GM18502 (cell line): ENCODE measurements around the gene TMED7.
A peak's percentile ranks its signal among the peaks of the same experiment; 100 is the strongest.

ENCODE experiments used
- ATAC-seq: cut with Tn5 transposase; IDR thresholded peaks from one replicate; pipeline ENCODE4 v1.9.1; 2021; ENCODE audit warnings: mild to moderate bottlenecking; ENCODE audit not compliant: unreplicated experiment, poor library complexity

Gene TMED7

DNA sequence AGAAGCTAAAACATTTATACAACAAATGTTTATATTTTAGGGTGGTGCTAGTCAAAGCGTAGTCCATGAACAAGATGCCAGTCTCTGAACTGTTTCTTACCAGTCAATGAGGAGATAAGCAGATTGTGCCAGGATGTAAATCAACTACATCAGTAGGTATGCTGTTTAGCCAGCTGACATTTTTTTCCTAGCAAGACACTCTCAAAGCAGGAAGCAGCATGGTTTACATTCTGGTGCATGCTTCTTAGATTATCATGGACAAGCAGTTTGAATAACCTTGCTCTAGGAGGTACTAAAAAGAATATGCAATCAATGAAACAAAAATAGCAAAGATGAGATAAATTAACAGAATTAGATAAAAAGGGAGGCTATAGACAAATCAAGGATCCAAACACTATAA, 40.6 kb downstream of the TMED7 start:
- no peak for ATAC-seq

DNA sequence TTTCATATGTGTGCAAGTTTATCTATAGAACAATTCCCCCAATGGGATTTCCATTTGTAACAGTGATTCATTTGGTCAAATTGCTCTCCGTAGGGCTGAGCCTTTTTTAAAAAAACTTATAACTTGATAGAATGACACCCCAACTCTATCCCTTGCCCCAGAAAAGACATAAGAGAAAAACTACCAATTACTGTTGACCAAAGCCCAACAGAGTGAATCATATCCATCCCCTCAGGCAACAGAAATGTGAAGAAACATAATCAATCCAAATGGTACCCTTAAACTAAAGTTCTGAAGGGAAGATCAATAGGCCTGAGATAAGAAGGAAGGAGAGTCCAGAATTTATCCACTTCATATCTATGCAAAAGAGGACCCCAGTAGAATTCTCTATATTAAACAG, 41.3 kb downstream of the TMED7 start:
- no peak for ATAC-seq

DNA sequence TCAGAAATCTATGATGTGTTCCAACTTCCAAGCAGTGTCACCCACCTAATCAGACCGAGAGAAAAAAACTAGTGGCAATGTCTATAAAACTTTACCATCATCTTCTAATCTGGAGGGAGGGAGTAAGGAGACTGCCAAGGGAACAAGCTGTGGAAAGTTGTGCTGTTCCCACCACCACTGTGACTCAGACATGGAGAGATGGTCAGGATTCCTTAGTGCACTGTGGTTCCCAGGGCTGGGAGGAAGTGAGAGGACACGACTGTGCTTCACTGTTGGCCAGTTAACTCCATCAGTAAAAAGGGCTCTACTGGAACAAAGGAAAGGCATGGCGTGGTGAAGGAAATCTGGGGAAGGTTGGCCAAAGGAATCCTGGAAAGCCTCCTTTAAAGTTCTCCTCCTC, 42.4 kb downstream of the TMED7 start:
- ATAC-seq = no peak

DNA sequence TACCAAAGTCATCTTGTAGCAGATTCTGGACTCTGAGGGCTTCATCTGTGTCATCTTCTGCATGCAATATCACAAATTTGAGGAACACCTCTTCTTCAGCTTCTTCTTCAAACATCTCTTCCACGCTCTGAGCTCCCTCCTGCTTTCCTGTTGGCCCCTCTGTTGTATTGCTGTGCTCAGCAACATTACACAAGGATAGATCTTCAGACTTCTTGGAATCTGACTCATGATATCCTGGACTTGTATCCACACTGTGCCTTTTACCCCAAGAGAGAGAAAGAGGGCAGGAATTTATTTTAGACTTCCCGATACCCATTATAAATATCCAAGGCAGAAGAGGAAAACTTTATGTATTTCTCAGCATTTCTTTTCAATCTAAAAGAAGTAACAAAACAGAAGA, 44.9 kb downstream of the TMED7 start:
- no peak for ATAC-seq

DNA sequence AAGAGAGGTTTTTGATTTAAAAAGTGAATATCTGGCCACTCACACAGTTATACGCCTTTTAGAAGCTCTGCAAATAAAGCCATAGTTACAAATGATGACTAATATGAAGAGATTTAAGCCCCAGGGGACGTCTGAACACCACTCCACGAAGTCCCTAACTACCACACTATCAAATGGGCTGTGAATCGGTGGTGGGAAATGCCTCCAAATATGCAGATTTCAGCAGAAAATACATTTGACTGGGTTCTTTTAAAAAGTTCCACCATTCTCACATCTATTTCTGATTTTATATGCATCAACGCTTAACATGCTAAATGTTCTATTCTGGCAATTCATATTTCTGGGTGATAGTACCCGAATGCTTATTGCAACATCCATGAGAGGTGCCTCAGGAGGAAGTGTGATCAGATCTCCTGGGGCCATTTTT, 46.1 kb downstream of the TMED7 start:
- ATAC-seq = peak; percentile 60

DNA sequence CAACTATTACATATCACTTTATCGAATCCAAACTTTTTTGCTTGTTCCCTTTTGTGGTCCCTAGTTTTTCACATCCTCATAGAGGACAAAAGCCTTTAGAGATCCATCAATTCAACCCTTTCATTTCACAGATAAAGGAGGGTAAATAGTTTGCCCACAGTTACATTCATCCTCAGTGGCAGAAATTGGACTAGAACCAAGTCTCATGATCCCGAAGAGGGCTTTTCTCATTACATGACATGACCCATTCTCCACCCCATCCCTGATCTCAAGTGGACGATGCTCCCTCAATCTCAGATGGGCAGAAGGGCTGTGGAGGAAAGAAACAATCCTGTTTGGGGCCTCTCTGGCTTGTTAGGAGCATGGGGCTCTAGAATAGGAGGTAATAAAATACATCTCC, 46.6 kb downstream of the TMED7 start:
- ATAC-seq = no peak

DNA sequence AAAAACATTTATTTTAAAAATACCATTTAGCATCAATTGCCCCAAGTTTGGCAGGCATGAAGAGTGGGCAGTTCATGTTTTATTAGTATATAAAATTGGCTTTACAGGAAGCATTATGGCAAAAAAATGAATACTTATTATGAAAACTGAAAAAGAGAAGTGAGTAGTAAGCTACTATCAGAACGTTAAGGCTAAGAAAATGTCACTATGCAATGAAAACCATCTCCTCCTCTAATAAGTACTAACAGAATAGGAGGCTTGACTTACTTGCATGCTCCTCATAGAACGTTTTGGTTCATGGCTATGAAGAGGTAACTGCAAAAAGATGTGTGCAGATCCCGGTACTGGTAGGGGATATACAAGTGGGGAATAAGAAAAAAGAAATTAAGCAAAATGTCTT, 47.2 kb downstream of the TMED7 start:
- ATAC-seq = peak; percentile 65

DNA sequence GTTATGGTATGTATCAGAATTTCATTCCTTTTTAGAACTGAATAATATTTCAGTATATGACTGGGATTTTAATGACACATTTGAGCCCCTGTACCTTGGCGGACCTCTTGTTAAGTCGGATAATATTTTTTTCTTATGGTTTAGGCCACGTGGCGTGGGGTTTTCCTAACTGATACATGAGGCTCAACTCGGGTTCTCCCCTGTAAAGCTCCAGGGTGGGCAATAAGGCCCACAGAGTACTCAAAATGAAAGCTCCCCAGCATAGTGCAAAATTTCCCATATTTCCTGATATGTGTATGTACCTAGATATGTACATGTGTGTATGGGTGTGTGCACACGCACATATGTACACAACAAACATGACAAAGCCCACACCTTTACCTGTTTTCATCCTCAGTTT, 48.1 kb downstream of the TMED7 start:
- no peak for ATAC-seq

DNA sequence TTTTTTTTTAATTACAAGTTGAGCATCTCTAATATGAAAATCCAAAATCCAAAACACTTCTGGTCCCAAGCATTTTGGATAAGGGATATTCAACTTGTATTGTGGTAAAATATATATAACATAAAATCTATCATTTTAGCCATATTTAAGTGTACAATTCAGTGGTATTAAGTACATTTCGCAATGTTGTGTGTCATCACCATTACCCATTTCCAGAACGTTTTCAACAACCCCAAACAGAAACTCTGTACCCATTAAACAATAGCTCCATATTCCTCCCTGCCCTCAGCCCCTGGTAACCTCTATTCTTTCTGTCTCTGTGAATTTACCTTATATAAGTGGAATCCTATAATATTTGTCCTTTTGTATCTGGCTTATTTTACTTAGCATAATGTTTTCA, 48.5 kb downstream of the TMED7 start:
- no peak for ATAC-seq

DNA sequence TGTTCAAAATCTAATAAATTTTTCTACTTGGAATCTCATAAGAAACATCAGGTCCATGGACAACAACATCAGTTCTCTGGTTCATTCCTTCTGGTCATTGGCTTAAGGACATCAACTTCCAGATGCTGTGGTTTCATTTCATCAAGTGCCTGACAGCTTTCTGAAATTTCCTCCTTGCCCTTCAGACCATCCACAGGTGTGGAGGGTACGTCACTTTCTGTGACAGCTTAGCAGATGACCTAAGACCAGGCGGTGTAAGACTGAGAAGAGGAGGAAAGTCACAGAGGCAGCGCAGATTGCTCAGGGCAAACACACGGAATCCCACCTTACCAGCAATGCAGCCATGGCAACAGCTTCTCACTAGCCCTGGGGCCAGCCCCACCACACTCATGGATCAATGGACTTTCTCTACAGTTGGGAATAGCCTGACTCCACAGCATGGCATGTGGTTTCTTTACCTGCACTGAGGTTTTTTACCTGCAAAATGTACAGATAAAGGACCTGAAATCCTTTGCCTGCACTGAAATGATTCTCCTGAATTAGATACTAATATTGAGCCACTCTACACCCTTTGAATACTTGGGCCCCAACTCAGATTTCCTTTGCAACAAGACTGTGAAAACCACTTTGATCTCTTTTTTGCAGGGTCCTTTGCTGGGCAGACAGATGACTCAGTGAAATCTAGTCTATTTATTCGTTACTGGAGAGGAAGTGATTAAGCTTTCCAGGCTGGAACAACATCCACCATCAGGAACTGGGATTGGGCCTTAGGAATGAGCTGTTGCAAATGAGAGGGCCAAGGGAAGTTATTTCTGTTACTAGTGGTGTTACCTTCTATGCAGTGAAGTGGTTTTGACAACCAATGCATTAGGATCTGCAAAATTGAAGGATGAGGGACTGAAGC, 50.4 kb downstream of the TMED7 start:
- no peak for ATAC-seq

DNA sequence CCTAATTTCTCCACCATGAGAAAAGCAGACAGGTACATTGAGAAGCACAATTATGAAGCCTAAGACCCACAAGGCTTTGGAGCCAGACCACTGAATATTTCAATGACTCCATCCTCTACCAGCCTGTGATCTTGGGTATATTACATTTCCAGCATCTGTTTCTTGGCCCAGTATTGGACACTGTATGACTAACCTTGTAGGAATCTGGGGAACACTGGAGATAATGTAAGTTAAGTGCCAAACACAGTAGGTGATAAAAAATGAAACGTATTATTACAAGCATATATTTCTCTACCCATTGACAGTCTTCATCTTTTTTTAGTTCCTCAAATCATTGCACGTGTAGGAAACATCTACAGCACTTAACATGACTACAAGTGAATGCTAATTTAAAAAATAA, 52.7 kb downstream of the TMED7 start:
- no peak for ATAC-seq

DNA sequence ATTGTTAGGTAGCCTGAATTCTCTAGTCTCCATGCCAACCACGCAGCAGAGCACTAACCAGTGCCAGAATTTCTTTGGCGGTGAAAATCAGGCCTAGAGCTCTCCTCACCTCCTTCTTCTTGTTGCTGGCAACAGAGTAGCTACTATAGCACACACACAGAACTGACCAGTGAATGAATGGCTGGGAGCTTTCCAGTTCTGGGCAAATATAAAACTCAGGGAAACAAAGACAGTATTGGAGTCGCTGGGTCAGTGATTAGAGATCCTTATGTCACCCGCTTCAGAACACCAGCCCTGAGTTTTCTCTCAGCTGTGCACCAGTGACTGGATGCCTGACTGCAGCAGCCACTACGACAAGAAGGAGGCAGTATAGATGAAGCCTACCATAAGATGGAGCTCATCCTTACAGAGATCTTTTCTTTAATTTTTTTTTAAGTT, 54.4 kb downstream of the TMED7 start:
- no peak for ATAC-seq

DNA sequence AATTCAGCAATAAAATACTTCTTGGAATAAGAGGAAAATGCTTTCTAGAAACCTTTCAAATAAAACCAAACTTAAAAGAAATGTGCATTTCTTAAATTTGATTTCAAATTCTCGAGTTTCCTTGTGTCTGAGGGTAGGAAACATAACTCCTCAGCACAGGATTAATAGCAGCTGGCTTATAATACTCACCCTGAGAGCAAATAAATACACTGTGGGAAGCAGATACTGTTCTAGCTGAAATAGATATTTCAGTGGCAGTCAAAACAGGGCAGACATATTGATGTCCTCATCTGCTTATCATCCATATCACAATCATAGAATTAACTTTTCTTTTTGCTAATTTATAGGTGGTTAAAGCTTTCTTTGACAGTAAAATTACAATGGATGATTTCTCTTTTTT, 57.2 kb downstream of the TMED7 start:
- no peak for ATAC-seq

DNA sequence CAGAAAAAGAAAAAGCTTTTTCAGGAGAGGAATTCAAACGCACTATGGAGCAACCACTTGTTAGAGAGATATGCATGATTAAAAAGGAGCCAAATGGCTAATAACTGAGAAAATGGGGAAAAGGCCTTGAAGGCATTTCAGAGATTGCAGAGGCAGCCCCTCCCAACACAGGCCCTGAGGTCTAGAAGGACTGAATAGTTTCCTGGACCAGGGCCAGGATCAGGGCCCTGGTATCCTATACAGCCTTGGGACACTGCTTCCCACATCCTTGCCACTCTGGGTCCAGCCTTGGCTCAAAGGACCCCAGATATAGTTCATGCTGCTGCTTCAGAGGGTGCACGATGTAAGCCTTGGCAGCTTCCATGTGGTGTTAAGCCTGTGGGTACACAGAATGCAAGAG, 60.6 kb downstream of the TMED7 start:
- ATAC-seq = no peak
